Stimulated activated CD4-positive, alpha-beta T cell treated with anti-CD3 and anti-CD28 coated beads, Interleukin-15, amount 100 ng/mL, for 24 hours (primary cell): Measurements from ENCODE around the gene SLC25A11.

ENCODE experiments used
- DNase-seq: peaks from one replicate; pipeline ENCODE4 v3.0.0-alpha.2; 2020

Gene SLC25A11

GRCh38 chr17:4939796-4940554, at the start of gene SLC25A11, which contains the start of gene RNF167:
Gene SLC25A11 (minus strand): TSS chr17:4940046. CDS start chr17:4939910, 136 bp downstream.
Gene RNF167 (plus strand): TSS chr17:4940268. CDS start chr17:4940910, 642 bp downstream.
- DNase-seq, result peak; percentile 96

DNA sequence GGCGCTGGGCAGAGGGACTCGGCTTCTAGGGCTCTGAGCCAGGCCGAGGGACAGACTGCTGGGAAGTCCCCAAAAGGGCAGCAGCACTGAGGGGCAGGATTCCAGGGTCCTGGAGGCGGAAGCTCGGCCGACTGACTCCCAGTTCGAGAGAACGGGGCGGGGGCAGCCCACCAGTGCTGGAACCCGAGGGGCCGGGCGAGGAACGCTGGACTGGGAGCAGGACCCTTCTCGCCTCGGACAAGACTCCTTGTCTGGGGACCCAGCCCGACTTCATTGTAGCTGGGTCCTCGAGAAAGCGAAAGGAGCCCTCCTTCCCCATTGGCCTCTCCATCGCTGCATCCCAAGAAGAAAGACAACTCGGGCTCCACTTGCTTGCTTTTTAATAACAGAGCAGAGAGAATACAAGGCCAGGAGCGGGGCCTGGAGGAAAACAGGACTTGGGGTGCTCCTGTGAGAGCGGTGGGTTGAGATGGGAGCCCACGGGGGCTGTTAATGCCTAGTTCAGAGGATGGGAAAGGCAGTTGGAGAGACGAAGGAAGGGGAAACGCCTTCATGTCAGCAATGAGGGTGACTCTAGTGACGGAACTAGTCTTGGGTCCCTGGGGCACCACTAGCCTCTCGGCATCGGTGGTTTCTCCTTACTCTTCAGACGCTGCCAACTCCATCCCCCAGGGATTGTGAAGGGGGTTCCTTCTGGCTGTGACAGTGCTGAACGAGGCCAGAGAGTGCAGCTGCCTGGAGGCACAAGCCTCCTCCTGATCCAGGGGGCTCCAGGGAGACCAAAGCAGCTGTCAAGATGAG, 48.1 kb upstream of the SLC25A11 start:
- no peak for DNase-seq

DNA sequence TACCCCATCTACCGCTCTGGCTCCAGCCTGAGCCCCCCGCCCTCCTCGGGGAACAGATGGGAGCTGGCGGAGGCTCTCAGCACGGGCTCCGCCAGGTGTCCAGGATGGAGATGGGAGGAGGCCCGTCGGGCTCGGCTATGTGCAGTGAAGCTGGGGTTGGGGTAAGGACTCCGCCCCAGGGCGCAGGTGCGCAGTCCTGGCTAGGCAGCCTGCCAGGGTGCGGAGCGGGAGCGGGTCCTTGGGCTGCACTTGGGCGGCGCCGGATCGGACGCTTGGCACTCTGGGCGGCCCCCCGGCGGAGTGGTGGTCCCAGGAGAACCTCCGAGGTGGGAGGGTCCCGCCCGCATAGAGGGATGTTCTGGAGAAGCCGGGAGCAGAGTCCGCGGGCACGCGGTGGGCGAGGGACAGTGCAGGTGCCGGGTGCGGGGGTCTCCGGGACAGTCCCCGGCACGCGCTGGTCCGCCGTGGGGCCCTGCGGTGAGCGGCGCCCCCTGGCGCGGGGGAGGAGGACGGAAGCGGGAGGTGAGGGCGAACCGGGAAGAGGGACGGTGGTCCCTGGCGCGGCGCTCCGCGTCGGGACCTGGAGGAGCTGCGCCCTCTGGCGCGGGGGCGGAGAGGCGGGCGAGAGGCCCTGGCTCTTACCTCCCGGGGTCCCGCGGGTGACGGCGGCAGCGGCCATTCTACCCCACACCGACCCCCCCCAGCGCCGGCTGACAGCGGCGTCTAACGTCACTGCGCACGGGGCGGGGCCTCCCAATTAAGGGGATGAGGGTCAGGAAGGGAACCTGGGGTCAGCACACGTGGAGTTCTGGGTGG, 47.3 kb upstream of the SLC25A11 start, which contains the start of gene CAMTA2:
Gene CAMTA2, minus strand, starts transcription at position 725 of the 816 bp plus-strand sequence. CDS start 1,453 bp downstream, outside the sequence.
- peak; percentile 95 for DNase-seq

DNA sequence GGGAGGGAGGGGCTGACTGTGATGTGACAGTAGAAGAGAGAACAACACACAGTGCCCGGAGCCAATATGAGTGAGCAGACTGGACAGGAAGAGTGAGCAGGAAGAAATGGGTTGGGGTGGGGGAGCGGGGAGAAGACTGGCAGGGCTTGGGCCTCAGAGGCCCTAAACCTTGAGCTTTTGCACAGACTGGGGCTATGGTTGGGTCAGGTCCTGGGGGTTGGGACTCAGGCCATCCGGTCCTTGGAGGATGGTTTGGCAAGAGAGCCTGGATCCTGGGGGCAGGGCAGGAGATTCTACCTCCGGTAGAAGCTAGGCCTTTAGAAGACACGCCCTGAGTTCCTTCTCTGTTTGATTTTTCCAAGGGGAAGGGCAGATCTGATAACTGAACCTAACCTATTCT, 46.6 kb upstream of the SLC25A11 start:
- no peak for DNase-seq

- no peak for DNase-seq
Measured at GRCh38 chr17:4982305-4982704, 42.5 kb upstream of the SLC25A11 start.

DNA sequence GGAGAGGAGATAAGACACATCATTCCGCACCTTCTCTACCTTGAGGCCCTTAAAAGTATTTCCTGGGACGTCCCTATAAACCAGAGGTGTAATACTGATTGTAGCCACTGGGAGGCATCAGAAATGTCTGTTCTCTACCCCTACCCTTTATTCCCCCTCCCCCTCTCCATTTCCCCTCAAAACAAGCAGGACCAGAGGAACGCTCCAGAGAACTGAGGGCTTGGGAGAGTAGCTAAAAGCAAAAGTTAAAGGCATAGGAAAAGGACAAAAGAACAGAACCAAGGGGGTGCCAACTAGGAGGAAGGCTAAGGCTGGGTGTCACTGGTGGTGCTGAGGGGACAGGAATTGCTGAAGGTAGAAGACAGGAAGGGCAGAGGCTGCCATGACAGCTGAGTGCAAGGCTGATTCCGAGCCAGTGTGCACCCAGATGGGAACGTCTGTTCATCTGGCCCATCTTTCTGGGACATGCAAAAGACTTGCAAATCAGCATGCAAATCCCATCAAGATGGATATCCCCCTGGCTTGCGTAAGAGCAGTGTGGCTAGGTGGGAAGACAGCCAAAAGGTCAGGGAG, 40.9 kb upstream of the SLC25A11 start:
- DNase-seq, result peak; percentile 54

DNA sequence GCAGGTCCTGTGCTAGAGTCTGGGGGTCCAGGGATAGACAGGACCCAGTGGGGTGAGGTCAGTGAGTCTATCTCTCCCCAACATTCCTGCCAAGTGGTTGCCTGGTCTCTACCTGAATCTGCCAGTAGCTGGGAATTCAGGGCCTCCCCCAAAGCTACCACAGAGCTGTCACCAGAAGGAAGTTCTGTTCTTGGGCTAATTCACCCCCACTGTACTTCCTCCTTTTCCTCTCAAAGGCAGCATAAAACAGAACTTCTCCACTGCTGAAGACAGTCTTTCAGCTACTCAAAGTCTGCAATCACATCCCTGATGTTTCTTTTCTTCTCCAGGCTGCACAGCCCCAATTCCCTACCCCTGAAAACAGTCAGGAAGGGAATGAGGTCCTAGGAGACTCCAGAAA, 38.9 kb upstream of the SLC25A11 start:
- DNase-seq, result no peak

GRCh38 chr17:4974115-4974670, 34.3 kb upstream of the SLC25A11 start:
- no peak for DNase-seq

- no peak for DNase-seq
Measured at GRCh38 chr17:4973256-4974114, 33.6 kb upstream of the SLC25A11 start.

DNA sequence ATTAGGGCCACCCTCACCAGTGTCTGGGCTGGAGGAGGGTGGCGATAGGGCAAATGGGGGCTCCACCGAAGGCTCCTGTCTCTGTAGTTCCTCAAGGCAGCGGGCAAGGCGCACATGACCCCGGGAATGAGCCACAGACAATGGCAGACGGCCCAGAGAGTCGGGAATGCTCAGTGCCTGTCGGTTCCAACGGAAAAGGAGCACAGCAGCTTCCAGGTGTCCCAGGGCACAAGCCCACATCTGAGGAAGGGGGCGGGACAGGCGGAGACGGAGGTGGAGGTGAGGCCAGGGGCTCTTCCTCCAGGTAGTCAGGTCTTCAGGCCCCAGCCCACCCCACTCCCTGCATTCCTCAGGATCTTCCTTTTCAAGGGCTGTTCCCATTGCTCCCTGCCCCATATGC, 32.9 kb upstream of the SLC25A11 start:
- DNase-seq, result no peak

DNA sequence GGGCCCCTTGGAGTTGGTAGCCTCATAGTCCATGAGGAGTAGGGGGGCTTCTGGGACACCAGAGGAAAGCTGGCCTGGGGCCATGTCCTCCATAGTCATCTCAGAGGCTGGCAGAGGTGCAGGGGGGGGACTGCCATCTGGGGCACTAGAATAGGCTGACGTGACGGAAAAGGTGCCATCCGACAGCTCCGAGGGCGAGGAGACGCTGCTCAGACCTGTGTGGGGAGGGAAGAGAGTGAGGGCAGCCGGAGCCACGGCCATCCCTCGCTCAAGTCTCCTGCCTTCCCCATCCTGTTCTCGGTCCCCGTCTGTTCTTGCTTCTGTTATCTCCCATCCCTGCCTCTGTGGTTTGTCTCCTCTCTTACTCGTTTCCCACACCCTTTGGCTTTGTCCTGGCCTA, 32.5 kb upstream of the SLC25A11 start:
- DNase-seq, result no peak

- DNase-seq, result no peak
Measured at GRCh38 chr17:4971826-4972225, 32.0 kb upstream of the SLC25A11 start.

DNA sequence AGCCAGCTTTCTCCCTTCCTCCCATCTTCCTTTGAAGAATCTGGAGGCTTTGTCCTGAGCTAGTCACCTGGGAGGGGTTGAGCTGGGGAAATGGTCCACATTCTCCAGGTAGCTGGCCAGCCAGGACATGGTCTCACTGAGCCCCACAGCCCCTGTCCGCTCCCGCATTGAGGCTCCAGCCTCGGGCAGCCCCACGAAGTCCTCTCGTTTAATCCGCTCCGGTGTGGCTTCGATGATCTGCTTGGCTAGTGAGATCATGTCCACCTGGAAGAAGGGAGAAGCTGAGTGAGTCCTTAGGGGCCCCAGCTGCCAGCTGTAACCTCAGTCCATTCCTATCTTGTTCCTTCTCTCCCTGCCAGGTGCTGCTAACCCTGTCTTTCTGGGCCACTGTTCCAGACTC, 30.4 kb upstream of the SLC25A11 start:
- no peak for DNase-seq

- peak; percentile 58 for DNase-seq
Measured at GRCh38 chr17:4969551-4970173, 29.8 kb upstream of the SLC25A11 start.

DNA sequence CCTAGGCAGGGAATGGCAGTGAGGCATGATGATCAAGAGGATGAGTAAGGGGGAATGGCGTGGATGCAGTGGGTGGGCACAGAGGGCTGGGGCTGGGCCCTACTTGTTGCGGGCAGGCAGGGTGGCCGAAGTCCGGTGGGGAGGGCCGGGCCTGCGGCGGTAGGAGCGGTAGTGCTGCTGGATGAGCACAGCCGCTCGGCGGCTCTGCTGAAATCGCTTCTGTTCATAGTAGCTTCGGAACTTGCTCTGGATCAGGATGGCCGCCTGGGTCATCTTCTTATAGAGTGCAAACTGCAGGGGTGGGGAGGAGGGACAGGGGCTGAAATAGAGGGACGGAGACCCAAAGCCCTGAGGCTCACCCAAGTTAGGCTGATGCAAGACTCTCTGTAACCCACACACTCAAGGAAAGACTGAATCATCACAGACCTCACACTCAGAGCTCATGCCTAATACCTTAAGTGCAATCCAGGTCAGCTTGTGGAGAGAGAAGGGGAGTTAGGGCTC, 29.3 kb upstream of the SLC25A11 start:
- DNase-seq, result peak; percentile 68

DNA sequence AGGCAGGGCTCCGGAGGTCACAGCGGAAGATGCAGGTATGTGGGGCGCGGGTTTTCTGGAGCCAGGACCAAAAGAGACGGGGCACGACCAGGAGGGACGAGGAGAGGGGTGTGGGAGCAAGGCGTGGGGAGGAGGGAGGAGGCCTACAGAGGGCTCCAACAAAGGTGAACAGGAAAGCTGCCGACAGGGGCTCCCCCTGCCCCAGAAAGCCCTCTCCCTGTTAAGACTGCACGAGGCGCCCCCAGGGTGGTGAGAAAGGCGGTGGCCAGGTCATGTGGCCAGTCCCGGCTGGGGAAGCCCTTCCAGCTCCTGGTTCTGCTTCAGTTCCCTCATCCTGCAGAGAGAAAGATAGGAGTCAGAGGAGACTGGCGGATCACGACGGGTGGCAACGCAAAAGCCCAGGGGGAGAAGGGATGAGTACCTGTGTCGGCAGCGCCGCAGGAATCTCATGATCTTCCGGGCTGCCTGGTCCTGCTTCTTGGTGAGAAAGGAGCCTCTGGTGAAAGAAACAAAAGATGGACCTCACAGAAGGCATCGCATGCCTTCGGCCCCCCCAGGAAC, 28.7 kb upstream of the SLC25A11 start:
- DNase-seq, result peak; percentile 56

DNA sequence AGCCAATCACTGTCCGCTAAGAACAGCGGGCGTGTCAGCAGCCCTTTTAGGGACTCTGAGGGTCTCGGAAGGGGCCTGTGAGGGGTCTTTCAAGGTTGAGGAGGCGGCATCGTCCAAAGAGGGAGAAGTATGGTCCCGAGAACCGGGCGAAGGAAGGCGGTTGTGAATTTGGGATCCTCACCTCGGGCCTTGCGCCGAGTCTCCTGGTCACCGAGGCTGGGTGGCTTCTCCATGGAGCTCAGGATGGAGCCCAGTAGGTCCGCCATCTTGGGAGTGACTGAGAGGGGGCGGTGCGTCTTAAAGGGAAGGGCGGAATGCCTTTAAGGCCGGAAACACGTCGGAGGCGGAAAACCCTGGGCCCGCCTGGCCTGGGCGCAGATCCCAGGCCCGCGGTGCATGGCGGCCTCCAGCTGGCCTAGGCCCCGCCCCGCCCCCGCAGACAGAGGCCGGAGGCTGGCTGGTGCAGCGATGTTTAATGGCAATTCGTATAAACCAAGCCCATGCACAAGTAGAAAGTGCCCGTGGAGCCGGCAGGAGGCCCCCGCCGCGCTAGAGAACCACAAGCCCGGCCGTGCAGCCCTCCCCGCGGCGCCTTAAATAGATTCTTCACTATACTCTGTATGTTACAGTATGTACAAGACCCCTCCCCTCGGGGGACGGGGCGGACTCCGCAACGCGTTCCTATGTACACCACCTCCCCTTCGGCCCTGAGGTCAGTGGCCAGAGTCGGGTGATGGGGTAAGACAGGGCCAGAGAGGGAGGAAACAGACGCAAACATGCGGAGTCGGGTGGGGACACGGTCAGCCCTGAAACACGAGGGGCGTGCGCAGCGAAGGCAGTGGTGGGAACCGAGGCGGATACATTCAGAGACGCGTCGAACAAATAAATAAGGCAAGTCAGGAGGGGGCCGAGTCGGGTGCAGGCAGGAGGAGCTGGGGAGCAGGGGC, 28.0 kb upstream of the SLC25A11 start, which contains the start of gene SPAG7:
Gene SPAG7, minus strand, starts transcription at position 279 of the 947 bp plus-strand sequence. Its CDS starts 13 bp downstream, at position 266.
- DNase-seq, result peak; percentile 94

DNA sequence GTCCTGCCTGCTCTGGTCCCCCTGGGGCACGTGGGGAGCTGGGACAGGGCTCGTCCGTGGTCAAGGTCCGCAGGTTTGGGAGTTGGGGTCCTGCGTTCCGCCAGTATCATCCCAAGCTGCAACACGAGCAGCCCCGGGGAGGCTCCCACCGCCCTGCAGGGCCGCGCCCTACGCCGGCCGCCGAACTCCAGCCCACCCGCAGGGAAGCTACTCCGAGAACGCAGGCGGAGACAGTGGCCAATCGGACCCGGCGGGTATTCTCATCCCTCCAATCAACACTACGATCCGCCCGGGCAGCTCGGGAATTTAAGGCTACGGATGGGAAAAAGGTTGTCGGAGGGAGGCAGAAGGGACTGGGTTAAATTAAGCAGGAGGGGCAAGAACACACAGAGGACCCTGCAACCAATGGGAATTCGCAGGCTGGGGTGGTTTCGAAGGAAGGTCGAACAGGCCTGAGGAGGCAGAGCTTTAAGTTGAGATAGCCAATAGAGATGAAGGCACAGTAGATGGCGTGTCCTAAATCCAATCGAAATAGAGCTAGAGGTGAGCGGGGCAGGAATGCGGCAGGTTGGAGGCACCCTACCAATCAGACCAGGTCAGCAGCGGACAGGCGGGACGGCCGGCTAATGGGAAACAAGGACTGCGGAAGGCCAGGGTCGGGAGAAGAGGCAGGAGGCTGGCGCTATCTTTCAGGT, 27.1 kb upstream of the SLC25A11 start:
- DNase-seq, result peak; percentile 95
